ENCODE measurements around the gene HK1.

GRCh38 chr10:69279110-69279509 lies 814 bp downstream of the HK1 start:
- no peak for TF ChIP-seq POLR2A (IDR thresholded peaks at IDR 0.05)
- no peak for TF ChIP-seq CTCF (IDR thresholded peaks at IDR 0.05)

Measured in breast epithelium (tissue), 3 donors.